ENCODE measurements around the gene PDE6A.

PDE6A gene

GRCh38 chr5:149922950-149923349 is 21.6 kb downstream of the PDE6A start:
- H3K27ac ChIP-seq: no peak overlapping the region
- in situ Hi-C loops (cut with HindIII; ENCODE audit: low pct_ligation_motif_present, low sequenced_read_pairs): no loop called here
- H3K36me3 ChIP-seq (replicated peaks): no peaks in the 10 kb centered on the region
- no peak for DNase-seq
- no peak overlapping the region for H3K4me3 ChIP-seq (ENCODE audit: low read depth, low read length)
- no peaks in the 10 kb centered on the region for H3K27me3 ChIP-seq (replicated peaks)
- no peak for TF ChIP-seq CTCF (IDR thresholded peaks at IDR 0.05; ENCODE audit: low read depth, low read length, missing control alignments)

- Histone ChIP-seq H3K4me3 (ENCODE audit: low read depth, low read length) (no peak overlapping the region), H3K27ac (no peak overlapping the region), H3K36me3 (replicated peaks) (no peaks in the 10 kb centered on the region), H3K27me3 (replicated peaks) (no peaks in the 10 kb centered on the region)
- no peak for DNase-seq
- in situ Hi-C loops (cut with HindIII; ENCODE audit: low pct_ligation_motif_present, low sequenced_read_pairs): no loop called here
- no peak for TF ChIP-seq CTCF (IDR thresholded peaks at IDR 0.05; ENCODE audit: low read depth, low read length, missing control alignments)
Observed at GRCh38 chr5:149921597-149921996, 23.0 kb downstream of the PDE6A start.

- TF ChIP-seq CTCF (IDR thresholded peaks at IDR 0.05; ENCODE audit: low read depth, low read length, missing control alignments): no peak
- in situ Hi-C loops (cut with HindIII; ENCODE audit: low pct_ligation_motif_present, low sequenced_read_pairs): no loop called here
- DNase-seq: peak; percentile 56
- no peaks in the 10 kb centered on the region for H3K36me3 ChIP-seq (replicated peaks)
- H3K27me3 ChIP-seq (replicated peaks): no peaks in the 10 kb centered on the region
- H3K27ac ChIP-seq: peak overlapping the region; percentile 48
- peak overlapping the region; percentile 5 for H3K4me3 ChIP-seq (ENCODE audit: low read depth, low read length)
Observed at GRCh38 chr5:149917073-149917676, 27.4 kb downstream of the PDE6A start.

GRCh38 chr5:149916334-149917072 is 28.1 kb downstream of the PDE6A start:
- Histone ChIP-seq H3K27me3 (replicated peaks) (no peaks in the 10 kb centered on the region), H3K36me3 (replicated peaks) (no peaks in the 10 kb centered on the region), H3K4me3 (ENCODE audit: low read depth, low read length) (no peak overlapping the region), H3K27ac (peak overlapping the region; percentile 42)
- in situ Hi-C loops (cut with HindIII; ENCODE audit: low pct_ligation_motif_present, low sequenced_read_pairs): no loop called here
- no peak for TF ChIP-seq CTCF (IDR thresholded peaks at IDR 0.05; ENCODE audit: low read depth, low read length, missing control alignments)
- no peak for DNase-seq

- in situ Hi-C loops (cut with HindIII; ENCODE audit: low pct_ligation_motif_present, low sequenced_read_pairs): no loop called here
- Histone ChIP-seq H3K27ac (peak overlapping the region; percentile 42), H3K4me3 (ENCODE audit: low read depth, low read length) (no peak overlapping the region), H3K27me3 (replicated peaks) (no peaks in the 10 kb centered on the region), H3K36me3 (replicated peaks) (no peaks in the 10 kb centered on the region)
- DNase-seq: peak; percentile 69
- no peak for TF ChIP-seq CTCF (IDR thresholded peaks at IDR 0.05; ENCODE audit: low read depth, low read length, missing control alignments)
Observed at GRCh38 chr5:149915392-149916260, 29.0 kb downstream of the PDE6A start.

Data from brain microvascular endothelial cell (primary cell).